ENCODE measurements around the gene RAB11FIP4. TPM values are rescaled to one million over a fixed set of nuclear protein-coding genes. Genes with fewer than 3 reads are reported as not detected.

Gene RAB11FIP4
- total RNA-seq, 1 donor from 2014 or later: 10.2 TPM

DNA sequence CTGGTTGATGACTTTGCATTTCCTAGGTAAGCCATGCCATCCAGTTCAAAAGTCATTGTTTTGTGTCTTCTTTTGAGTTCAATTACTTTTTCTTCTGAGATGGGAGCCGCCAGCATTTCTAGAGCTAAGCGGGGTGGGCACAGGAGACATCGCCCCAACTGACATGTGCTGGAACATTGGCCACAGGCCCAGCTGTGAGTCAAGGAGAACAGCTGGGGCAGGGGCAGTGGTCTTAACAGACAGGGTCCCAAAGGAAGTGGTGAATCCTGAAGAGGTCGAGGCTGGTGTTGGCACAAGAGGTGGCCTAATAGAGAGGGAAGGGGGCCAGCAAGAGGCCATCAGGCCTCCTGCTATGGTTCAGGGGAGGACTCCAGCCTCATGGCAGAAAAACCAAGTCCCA lies 17.1 kb downstream of the RAB11FIP4 start:
- Histone ChIP-seq H3K36me3 (no peaks in the 10 kb centered on the region), H3K79me2 (ENCODE audit: low read depth) (no peaks in the 10 kb centered on the region), H3K9me3 (ENCODE audit: low read depth) (no peaks in the 10 kb centered on the region), H3K27ac (no peak overlapping the region), H3K9ac (no peak overlapping the region), H3F3A (ENCODE audit: low read depth) (peaks cover 1% of the 10 kb centered on the region), H3K4me1 (peaks cover 23% of the 10 kb centered on the region), H3K4me3 (no peak overlapping the region), H4K20me1 (ENCODE audit: low read depth) (no peaks in the 10 kb centered on the region), H3K4me2 (no peak overlapping the region), H3K27me3 (peaks cover 12% of the 10 kb centered on the region), H2AFZ (replicated peaks) (no peak overlapping the region)
- no peaks in the 10 kb centered on the region for H3K9me3 Mint-ChIP-seq
- H3K36me3 Mint-ChIP-seq: no peaks in the 10 kb centered on the region
- H3K4me3 Mint-ChIP-seq: no peak overlapping the region
- H3K4me1 Mint-ChIP-seq: peaks cover 31% of the 10 kb centered on the region
- H3K27ac Mint-ChIP-seq: no peak overlapping the region
- peaks cover 22% of the 10 kb centered on the region for H3K27me3 Mint-ChIP-seq (ENCODE audit: insufficient read depth, low read depth)
- no peak for DNase-seq (ENCODE audit: low spot score)
- TF ChIP-seq EZH2phosphoT487 (IDR thresholded peaks at IDR 0.05): no peak
- no peak for TF ChIP-seq EZH2 (IDR thresholded peaks at IDR 0.05)

DNA sequence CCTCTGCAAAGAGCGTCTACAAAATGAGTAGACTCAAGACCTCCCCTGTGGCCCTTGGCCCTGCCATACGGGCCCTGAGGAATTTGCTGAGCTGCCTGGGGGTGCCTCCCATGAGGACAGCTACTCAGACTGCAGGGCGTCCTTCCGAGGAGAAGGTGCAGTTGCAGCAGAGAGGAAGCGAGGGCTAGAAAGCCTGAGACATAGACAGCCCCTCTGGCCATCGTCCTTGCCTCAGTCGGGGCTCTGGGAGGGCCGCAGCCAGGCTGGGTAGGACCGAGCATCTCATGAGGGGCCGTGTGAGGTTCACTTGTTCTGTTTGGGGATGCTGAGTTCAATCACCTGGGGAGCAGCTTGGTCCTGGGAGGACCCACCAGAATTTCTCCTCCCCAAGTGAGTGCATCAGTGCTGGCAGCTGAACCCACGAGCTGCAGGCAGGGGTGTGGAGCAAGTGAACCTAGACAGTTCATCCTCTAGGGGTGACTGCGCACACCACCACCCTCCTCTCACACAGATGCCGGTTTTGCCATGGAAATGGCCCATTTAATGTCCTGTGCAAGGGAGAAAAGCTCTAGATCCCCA lies 20.3 kb downstream of the RAB11FIP4 start:
- Histone ChIP-seq H3K79me2 (ENCODE audit: low read depth) (no peaks in the 10 kb centered on the region), H2AFZ (replicated peaks) (no peak overlapping the region), H3K4me1 (peaks cover 48% of the 10 kb centered on the region), H3K4me2 (no peak overlapping the region), H4K20me1 (ENCODE audit: low read depth) (peaks cover 12% of the 10 kb centered on the region), H3K27me3 (peaks cover 18% of the 10 kb centered on the region), H3K9ac (no peak overlapping the region), H3K4me3 (no peak overlapping the region), H3K9me3 (ENCODE audit: low read depth) (no peaks in the 10 kb centered on the region), H3K27ac (no peak overlapping the region), H3F3A (ENCODE audit: low read depth) (peaks cover 26% of the 10 kb centered on the region), H3K36me3 (no peaks in the 10 kb centered on the region)
- peaks cover 51% of the 10 kb centered on the region for H3K4me1 Mint-ChIP-seq
- H3K36me3 Mint-ChIP-seq: no peaks in the 10 kb centered on the region
- DNase-seq (ENCODE audit: low spot score): no peak
- H3K9me3 Mint-ChIP-seq: no peaks in the 10 kb centered on the region
- H3K27me3 Mint-ChIP-seq (ENCODE audit: insufficient read depth, low read depth): peaks cover 17% of the 10 kb centered on the region
- TF ChIP-seq, protein P1, sequence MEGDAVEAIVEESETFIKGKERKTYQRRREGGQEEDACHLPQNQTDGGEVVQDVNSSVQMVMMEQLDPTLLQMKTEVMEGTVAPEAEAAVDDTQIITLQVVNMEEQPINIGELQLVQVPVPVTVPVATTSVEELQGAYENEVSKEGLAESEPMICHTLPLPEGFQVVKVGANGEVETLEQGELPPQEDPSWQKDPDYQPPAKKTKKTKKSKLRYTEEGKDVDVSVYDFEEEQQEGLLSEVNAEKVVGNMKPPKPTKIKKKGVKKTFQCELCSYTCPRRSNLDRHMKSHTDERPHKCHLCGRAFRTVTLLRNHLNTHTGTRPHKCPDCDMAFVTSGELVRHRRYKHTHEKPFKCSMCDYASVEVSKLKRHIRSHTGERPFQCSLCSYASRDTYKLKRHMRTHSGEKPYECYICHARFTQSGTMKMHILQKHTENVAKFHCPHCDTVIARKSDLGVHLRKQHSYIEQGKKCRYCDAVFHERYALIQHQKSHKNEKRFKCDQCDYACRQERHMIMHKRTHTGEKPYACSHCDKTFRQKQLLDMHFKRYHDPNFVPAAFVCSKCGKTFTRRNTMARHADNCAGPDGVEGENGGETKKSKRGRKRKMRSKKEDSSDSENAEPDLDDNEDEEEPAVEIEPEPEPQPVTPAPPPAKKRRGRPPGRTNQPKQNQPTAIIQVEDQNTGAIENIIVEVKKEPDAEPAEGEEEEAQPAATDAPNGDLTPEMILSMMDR (IDR thresholded peaks at IDR 0.05): no peak
- TF ChIP-seq EZH2phosphoT487 (IDR thresholded peaks at IDR 0.05): no peak
- no peak for TF ChIP-seq EZH2 (IDR thresholded peaks at IDR 0.05)
- no peak overlapping the region for H3K27ac Mint-ChIP-seq
- H3K4me3 Mint-ChIP-seq: no peak overlapping the region

DNA sequence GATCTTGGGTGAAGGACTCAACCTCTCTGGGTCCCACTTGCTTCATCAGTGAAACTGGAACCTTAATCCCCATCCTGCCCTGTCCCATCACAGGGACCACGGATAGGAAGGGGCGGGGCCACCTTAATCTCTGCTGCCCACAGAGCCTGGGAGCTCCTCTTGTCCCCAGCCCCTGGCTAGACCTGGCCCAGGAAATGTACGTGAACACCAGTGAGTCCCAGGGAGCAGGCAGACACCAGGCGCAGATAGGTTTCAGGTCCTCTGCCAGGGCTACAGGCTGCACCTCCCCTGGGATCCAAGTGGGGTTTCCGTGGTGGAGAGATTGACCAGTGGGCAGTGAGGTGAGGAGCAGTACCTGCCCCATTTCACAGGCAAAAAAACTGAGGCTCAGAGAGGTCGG lies 21.0 kb downstream of the RAB11FIP4 start:
- Histone ChIP-seq H2AFZ (replicated peaks) (no peak overlapping the region), H3K79me2 (ENCODE audit: low read depth) (no peaks in the 10 kb centered on the region), H3F3A (ENCODE audit: low read depth) (peaks cover 33% of the 10 kb centered on the region), H3K9ac (no peak overlapping the region), H3K27me3 (peaks cover 18% of the 10 kb centered on the region), H3K9me3 (ENCODE audit: low read depth) (no peaks in the 10 kb centered on the region), H3K4me3 (no peak overlapping the region), H3K4me2 (no peak overlapping the region), H4K20me1 (ENCODE audit: low read depth) (peaks cover 12% of the 10 kb centered on the region), H3K4me1 (peaks cover 55% of the 10 kb centered on the region), H3K27ac (no peak overlapping the region), H3K36me3 (no peaks in the 10 kb centered on the region)
- peaks cover 17% of the 10 kb centered on the region for H3K27me3 Mint-ChIP-seq (ENCODE audit: insufficient read depth, low read depth)
- H3K4me3 Mint-ChIP-seq: no peak overlapping the region
- TF ChIP-seq, protein P1 (IDR thresholded peaks at IDR 0.05): no peak
- no peak for TF ChIP-seq EZH2 (IDR thresholded peaks at IDR 0.05)
- no peak for TF ChIP-seq EZH2phosphoT487 (IDR thresholded peaks at IDR 0.05)
- peak; percentile 34 for DNase-seq (ENCODE audit: low spot score)
- no peak overlapping the region for H3K27ac Mint-ChIP-seq
- H3K4me1 Mint-ChIP-seq: peaks cover 58% of the 10 kb centered on the region
- no peaks in the 10 kb centered on the region for H3K9me3 Mint-ChIP-seq
- no peaks in the 10 kb centered on the region for H3K36me3 Mint-ChIP-seq

DNA sequence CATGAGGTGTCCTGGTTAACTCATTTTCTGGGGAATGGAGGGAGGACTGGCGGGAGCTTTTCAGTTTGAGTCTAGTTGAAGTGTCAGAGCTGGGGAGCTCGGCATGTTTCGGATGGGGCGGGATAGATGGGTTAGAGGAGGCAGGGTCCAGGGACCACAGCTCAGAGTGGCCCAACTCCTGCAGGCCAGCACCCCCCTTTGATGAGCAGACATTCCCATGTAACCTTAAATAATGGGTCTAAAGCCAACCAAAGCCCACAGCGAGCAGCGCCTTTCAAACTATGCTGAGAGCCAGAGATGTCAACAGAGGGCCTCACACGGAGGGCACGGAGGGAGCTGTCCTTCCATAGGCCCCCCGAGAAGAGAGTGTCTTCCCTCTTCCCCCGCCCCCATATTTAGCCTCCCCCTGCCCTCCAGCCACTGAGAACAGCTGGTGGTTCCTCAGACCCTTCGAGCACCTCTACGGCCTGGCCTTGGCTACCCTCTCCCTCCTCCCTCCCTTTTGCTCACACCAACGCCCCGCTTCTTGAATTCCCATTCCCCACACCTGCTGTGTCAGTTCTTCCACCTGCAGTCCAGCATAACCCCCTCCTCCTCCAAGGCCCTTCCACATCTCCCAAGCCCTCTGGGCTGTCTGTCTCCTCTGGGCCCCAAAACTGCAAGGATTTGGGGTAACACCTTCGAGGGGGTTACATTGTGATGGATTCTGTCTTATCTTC lies 21.8 kb downstream of the RAB11FIP4 start:
- Histone ChIP-seq H3K9me3 (ENCODE audit: low read depth) (no peaks in the 10 kb centered on the region), H3K36me3 (no peaks in the 10 kb centered on the region), H3K27me3 (peaks cover 18% of the 10 kb centered on the region), H3K4me3 (no peak overlapping the region), H4K20me1 (ENCODE audit: low read depth) (peaks cover 12% of the 10 kb centered on the region), H3K4me1 (peaks cover 55% of the 10 kb centered on the region), H3K4me2 (peak overlapping the region; percentile 1), H3F3A (ENCODE audit: low read depth) (peaks cover 38% of the 10 kb centered on the region), H3K27ac (no peak overlapping the region), H3K79me2 (ENCODE audit: low read depth) (no peaks in the 10 kb centered on the region), H3K9ac (no peak overlapping the region), H2AFZ (replicated peaks) (no peak overlapping the region)
- TF ChIP-seq EZH2 (IDR thresholded peaks at IDR 0.05) (no peak), EZH2phosphoT487 (IDR thresholded peaks at IDR 0.05) (no peak)
- TF ChIP-seq, protein P1 (IDR thresholded peaks at IDR 0.05): no peak
- no peaks in the 10 kb centered on the region for H3K36me3 Mint-ChIP-seq
- H3K9me3 Mint-ChIP-seq: no peaks in the 10 kb centered on the region
- H3K4me3 Mint-ChIP-seq: no peak overlapping the region
- no peak overlapping the region for H3K27ac Mint-ChIP-seq
- H3K27me3 Mint-ChIP-seq (ENCODE audit: insufficient read depth, low read depth): peaks cover 17% of the 10 kb centered on the region
- DNase-seq (ENCODE audit: low spot score): no peak
- H3K4me1 Mint-ChIP-seq: peaks cover 60% of the 10 kb centered on the region

Measured in neural progenitor cell (in vitro differentiated cells).